NOMO-1 (cell line): Measurements from ENCODE around the gene RPS21.

Source experiments
- DNase-seq, 2 experiments: peaks; one replicate each; lab custom pipeline; 2025; ENCODE audit not compliant: unreplicated experiment in 2 of 2; lab: John Stamatoyannopoulos, UW

Gene RPS21

GRCh38 chr20:62353289-62354030 lies 33.4 kb upstream of the RPS21 start:
- DNase-seq = no peak

- DNase-seq = no peak
Measured at GRCh38 chr20:62354031-62354808, 32.7 kb upstream of the RPS21 start.

GRCh38 chr20:62354811-62355341 lies 32.0 kb upstream of the RPS21 start:
- no peak for DNase-seq

- DNase-seq = no peak
Measured at GRCh38 chr20:62355516-62355877, 31.4 kb upstream of the RPS21 start.

- DNase-seq = no peak
Measured at GRCh38 chr20:62355878-62356588, 30.9 kb upstream of the RPS21 start.

- no peak for DNase-seq
Measured at GRCh38 chr20:62356589-62357186, 30.2 kb upstream of the RPS21 start.

- DNase-seq = no peak
Measured at GRCh38 chr20:62357187-62357667, 29.7 kb upstream of the RPS21 start.

GRCh38 chr20:62357681-62358080 lies 29.2 kb upstream of the RPS21 start:
- DNase-seq = no peak

- no peak for DNase-seq
Measured at GRCh38 chr20:62358171-62359042, 28.5 kb upstream of the RPS21 start.

- no peak for DNase-seq
Measured at GRCh38 chr20:62359043-62359490, 27.8 kb upstream of the RPS21 start.

GRCh38 chr20:62359491-62360121 lies 27.3 kb upstream of the RPS21 start:
- DNase-seq = no peak

- DNase-seq = no peak
Measured at GRCh38 chr20:62360854-62361798, 25.8 kb upstream of the RPS21 start.

- DNase-seq = no peak
Measured at GRCh38 chr20:62361799-62362589, 24.9 kb upstream of the RPS21 start.

- DNase-seq = no peak
Measured at GRCh38 chr20:62362590-62362940, 24.3 kb upstream of the RPS21 start.

GRCh38 chr20:62362991-62363919 lies 23.6 kb upstream of the RPS21 start:
- DNase-seq = no peak
